Retinal pigment epithelial cell (primary cell): ENCODE data around the gene CBY2.
"Not testable (repeated sequence)": the region's sequence is repeated elsewhere in the genome, so short reads cannot be mapped to it uniquely, and the experiment has no call there.

Source experiments
- DNase-seq: peaks from one replicate; pipeline ENCODE4 v3.0.0-alpha.2; 2010; ENCODE audit warnings: low read depth
- H3K4me3 ChIP-seq: 2 replicates; pipeline ENCODE4 v1.5.1; 2011; ENCODE audit warnings: mild to moderate bottlenecking, low read length, control low read depth, moderate library complexity
- TF ChIP-seq, protein P1 (sequence below): conservative IDR thresholded peaks from 2 replicates; pipeline ENCODE4 v1.5.1; 2011; ENCODE audit warnings: low read depth, low read length, control low read depth, inconsistent platforms

The CBY2 gene, protein sequence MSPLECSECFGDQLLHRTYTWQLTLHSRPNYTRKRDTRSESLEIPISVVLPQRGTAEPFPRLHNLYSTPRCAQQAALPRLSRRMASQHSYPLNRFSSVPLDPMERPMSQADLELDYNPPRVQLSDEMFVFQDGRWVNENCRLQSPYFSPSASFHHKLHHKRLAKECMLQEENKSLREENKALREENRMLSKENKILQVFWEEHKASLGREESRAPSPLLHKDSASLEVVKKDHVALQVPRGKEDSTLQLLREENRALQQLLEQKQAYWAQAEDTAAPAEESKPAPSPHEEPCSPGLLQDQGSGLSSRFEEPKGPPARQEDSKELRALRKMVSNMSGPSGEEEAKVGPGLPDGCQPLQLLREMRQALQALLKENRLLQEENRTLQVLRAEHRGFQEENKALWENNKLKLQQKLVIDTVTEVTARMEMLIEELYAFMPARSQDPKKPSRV

GRCh38 chr13:45702088-45702487 is at the start of gene CBY2:
Gene CBY2 (plus strand): TSS chr13:45702320. CDS start chr13:45702391, 71 bp downstream.
- TF ChIP-seq, protein P1, sequence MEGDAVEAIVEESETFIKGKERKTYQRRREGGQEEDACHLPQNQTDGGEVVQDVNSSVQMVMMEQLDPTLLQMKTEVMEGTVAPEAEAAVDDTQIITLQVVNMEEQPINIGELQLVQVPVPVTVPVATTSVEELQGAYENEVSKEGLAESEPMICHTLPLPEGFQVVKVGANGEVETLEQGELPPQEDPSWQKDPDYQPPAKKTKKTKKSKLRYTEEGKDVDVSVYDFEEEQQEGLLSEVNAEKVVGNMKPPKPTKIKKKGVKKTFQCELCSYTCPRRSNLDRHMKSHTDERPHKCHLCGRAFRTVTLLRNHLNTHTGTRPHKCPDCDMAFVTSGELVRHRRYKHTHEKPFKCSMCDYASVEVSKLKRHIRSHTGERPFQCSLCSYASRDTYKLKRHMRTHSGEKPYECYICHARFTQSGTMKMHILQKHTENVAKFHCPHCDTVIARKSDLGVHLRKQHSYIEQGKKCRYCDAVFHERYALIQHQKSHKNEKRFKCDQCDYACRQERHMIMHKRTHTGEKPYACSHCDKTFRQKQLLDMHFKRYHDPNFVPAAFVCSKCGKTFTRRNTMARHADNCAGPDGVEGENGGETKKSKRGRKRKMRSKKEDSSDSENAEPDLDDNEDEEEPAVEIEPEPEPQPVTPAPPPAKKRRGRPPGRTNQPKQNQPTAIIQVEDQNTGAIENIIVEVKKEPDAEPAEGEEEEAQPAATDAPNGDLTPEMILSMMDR: no peak
- no peak within 1 kb of the TSS for H3K4me3 ChIP-seq
- no peak for DNase-seq

- no peak overlapping the region for H3K4me3 ChIP-seq
- TF ChIP-seq, protein P1: no peak
Measured at GRCh38 chr13:45654633-45655349, 47.3 kb upstream of the CBY2 start.

GRCh38 chr13:45658586-45659235 is 43.4 kb upstream of the CBY2 start:
- H3K4me3 ChIP-seq: no peak overlapping the region
- TF ChIP-seq, protein P1: no peak
- no peak for DNase-seq

More at GRCh38 chr13:45654633-45655349, 47.3 kb upstream of the CBY2 start:
- DNase-seq: no peak

GRCh38 chr13:45659536-45659935 is 42.6 kb upstream of the CBY2 start:
- TF ChIP-seq, protein P1: no peak
- DNase-seq: no peak
- no peak overlapping the region for H3K4me3 ChIP-seq

DNA sequence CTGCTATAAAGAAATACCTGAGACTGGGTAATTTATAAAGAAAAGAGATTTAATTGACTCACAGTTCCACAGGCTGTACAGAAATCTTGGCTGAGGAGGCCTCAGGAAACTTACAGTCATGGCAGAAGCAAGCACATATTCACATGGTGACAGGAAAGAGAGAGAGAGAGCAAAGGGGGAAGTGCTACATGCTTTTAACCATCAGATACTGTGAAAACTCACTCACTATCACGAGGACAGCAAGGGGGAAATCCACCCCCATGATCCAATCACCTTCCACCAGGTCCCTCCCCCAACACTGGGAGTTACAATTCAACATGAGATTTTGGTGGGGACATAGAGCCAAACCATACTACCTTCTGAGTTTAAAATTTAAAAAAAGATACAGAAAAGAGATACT is 41.7 kb upstream of the CBY2 start:
- H3K4me3 ChIP-seq: not testable (repeated sequence)

GRCh38 chr13:45662162-45662561 is 40.0 kb upstream of the CBY2 start:
- no peak for DNase-seq
- no peak overlapping the region for H3K4me3 ChIP-seq
- TF ChIP-seq, protein P1: no peak

More for the DNA sequence above, 41.7 kb upstream of the CBY2 start:
- not testable (repeated sequence) for DNase-seq

GRCh38 chr13:45662903-45663302 is 39.2 kb upstream of the CBY2 start:
- H3K4me3 ChIP-seq, DNase-seq: not testable (repeated sequence)

GRCh38 chr13:45669626-45670025 is 32.5 kb upstream of the CBY2 start:
- not testable (repeated sequence) for H3K4me3 ChIP-seq, DNase-seq
